ENCODE data around the gene SHD.
"Not testable (repeated sequence)": the region's sequence is repeated elsewhere in the genome, so short reads cannot be mapped to it uniquely, and the experiment has no call there.

SHD gene

DNA sequence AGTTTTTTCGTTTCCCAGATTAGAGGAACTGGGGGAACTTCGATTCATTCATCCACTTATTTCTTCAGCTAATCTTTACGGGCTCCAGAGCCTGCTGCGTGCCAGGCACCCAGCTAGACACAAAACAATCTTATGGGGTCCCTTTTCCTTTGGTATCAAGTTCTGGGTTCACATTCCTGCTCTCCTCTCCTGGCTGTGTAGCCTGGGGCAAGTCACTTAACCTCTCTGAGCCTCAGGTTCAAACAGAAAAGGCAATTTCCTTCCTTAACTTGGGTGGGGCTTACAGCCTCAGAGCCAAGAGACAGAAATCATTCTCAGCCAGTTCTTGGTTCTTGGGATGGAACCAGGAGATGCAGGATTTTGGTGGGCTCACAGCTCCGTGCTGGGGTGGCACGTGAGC lies 5.9 kb downstream of the SHD start:
- TF ChIP-seq, protein P1, sequence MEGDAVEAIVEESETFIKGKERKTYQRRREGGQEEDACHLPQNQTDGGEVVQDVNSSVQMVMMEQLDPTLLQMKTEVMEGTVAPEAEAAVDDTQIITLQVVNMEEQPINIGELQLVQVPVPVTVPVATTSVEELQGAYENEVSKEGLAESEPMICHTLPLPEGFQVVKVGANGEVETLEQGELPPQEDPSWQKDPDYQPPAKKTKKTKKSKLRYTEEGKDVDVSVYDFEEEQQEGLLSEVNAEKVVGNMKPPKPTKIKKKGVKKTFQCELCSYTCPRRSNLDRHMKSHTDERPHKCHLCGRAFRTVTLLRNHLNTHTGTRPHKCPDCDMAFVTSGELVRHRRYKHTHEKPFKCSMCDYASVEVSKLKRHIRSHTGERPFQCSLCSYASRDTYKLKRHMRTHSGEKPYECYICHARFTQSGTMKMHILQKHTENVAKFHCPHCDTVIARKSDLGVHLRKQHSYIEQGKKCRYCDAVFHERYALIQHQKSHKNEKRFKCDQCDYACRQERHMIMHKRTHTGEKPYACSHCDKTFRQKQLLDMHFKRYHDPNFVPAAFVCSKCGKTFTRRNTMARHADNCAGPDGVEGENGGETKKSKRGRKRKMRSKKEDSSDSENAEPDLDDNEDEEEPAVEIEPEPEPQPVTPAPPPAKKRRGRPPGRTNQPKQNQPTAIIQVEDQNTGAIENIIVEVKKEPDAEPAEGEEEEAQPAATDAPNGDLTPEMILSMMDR (IDR thresholded peaks at IDR 0.05; ENCODE audit: low read depth, low read length) = no peak
- H3K4me3 ChIP-seq (ENCODE audit: low read depth, low read length) = no peak overlapping the region

GRCh38 chr19:4286141-4286540 lies 7.1 kb downstream of the SHD start:
- H3K4me3 ChIP-seq (ENCODE audit: low read depth, low read length) = not testable (repeated sequence)

DNA sequence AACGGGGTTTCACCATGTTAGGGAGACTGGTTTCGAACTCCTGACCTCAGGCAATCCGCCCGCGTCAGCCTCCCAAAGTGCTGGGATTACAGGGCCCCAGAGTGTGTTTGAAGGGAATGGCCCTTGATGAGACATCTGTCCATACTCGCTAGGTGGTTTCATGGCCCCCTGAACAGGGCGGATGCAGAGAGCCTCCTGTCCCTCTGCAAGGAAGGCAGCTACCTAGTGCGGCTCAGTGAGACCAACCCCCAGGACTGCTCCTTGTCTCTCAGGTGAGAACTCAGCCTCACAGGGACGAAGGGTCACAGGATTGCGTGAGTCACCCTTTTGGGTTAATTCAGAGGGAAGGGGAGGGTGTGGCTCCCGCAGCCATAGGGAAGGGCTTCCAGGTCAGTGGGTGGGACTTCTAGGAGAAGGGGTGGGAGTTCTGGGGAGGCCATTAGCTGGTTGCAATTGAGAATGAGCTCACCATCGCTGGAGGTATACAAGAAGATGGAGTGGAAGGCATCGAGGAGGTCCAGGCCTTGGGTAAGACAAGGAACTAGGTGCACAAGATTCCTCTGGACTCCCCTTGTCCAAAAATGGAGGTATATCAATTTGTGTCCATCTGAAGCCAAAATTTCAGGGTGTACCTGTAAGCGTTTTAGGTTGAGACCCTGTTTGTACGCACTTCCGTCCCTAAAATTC lies 9.2 kb downstream of the SHD start:
- H3K4me3 ChIP-seq (ENCODE audit: low read depth, low read length) = no peak overlapping the region
- TF ChIP-seq, protein P1 (IDR thresholded peaks at IDR 0.05; ENCODE audit: low read depth, low read length) = no peak

GRCh38 chr19:4291184-4291732 lies 12.2 kb downstream of the SHD start:
- TF ChIP-seq, protein P1 (IDR thresholded peaks at IDR 0.05; ENCODE audit: low read depth, low read length) = no peak
- no peak overlapping the region for H3K4me3 ChIP-seq (ENCODE audit: low read depth, low read length)

GRCh38 chr19:4292515-4292914 lies 13.4 kb downstream of the SHD start:
- H3K4me3 ChIP-seq (ENCODE audit: low read depth, low read length) = no peak overlapping the region
- TF ChIP-seq, protein P1 (IDR thresholded peaks at IDR 0.05; ENCODE audit: low read depth, low read length) = no peak

- H3K4me3 ChIP-seq (ENCODE audit: low read depth, low read length) = no peak overlapping the region
- TF ChIP-seq, protein P1 (IDR thresholded peaks at IDR 0.05; ENCODE audit: low read depth, low read length) = no peak
Observed at GRCh38 chr19:4294389-4294788, 15.3 kb downstream of the SHD start.

- TF ChIP-seq, protein P1 (IDR thresholded peaks at IDR 0.05; ENCODE audit: low read depth, low read length) = no peak
- no peak overlapping the region for H3K4me3 ChIP-seq (ENCODE audit: low read depth, low read length)
Observed at GRCh38 chr19:4295972-4296771, 17.1 kb downstream of the SHD start.
